GM12864 (cell line): Measurements from ENCODE around the gene TNFRSF1B.

Experiments used
- DNase-seq: peaks from one replicate; pipeline ENCODE4 v3.0.0-alpha.2; 2011; ENCODE audit warnings: low read depth
- H3K4me3 ChIP-seq: 2 replicates; pipeline ENCODE4 v1.5.1; 2011; ENCODE audit warnings: mild to moderate bottlenecking, low read depth, low read length, control low read depth
- CTCF ChIP-seq: IDR thresholded peaks from 2 replicates; pipeline ENCODE4 v1.5.1; 2011; ENCODE audit warnings: low read depth, mild to moderate bottlenecking, moderate library complexity, low read length, control low read depth, inconsistent platforms; ENCODE audit errors: missing control alignments

Gene TNFRSF1B

GRCh38 chr1:12152113-12152891 lies 14.5 kb upstream of the TNFRSF1B start:
- peak; percentile 98 for DNase-seq
- TF ChIP-seq CTCF: no peak
- H3K4me3 ChIP-seq: no peak overlapping the region; the same call in 1 of the 2 replicates

- no peak for TF ChIP-seq CTCF
- DNase-seq: no peak
- no peak overlapping the region for H3K4me3 ChIP-seq
Observed at GRCh38 chr1:12153181-12153785, 13.5 kb upstream of the TNFRSF1B start.

DNA sequence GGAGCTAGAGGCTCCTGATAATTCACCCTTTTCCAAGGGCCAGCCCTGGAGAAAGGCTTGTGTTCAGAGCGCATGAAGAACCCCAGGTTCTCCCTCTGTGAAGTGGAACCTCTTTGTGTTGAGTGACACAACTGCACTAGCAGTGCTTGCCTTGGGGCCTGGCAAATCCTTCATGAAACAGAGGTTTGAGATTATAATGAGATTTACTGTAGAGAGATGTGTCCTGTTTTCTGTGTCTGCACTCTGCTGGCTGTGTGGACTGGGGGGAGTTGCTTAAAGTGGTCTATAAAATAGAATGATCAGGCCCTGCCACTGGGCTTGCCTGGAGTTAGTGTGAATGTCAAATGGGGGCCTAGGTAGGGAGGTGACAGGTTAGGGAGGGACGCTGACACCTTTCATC lies 11.5 kb upstream of the TNFRSF1B start:
- TF ChIP-seq CTCF: no peak
- DNase-seq: no peak
- no peak overlapping the region for H3K4me3 ChIP-seq

DNA sequence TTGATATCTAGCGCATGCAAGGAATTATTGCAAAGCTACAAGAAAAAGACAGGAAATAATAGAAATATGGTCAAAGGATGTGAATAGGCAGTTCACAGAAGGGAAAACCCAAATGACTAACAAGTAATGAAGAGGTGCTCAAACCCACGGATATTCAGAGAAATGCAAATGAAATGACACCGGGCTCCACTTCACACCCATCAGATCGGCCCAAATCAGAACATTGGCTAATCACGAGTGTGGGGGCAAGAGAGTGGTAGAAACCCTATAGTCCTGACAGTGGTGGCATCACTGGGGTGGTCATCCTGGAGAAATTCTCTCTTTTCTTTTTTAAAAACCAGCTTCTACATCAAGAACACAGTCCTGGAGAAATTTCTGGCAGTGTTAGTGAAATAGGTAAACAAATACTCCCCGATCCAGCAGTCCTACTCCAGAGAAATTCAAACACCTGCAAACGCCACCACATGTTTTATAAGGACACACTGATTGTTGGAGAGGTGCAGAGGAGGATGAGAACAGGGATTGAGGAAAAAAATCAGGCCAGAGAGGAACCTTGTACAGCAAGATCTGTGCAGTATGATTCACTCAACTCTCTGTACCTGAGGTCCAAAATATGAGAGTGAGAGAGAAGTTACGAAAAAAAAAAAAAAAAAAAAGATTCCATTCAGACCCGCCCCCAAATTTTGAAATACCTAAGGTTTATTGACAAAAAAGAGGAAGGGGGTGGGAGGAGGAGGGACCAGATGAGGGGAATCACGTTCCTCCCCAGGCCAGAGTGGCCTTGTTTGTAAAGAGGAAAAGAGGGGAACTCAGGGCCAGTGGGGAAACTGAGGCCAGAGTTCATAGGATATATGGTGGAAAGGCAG lies 9.2 kb upstream of the TNFRSF1B start:
- TF ChIP-seq CTCF: no peak
- no peak overlapping the region for H3K4me3 ChIP-seq
- no peak for DNase-seq

DNA sequence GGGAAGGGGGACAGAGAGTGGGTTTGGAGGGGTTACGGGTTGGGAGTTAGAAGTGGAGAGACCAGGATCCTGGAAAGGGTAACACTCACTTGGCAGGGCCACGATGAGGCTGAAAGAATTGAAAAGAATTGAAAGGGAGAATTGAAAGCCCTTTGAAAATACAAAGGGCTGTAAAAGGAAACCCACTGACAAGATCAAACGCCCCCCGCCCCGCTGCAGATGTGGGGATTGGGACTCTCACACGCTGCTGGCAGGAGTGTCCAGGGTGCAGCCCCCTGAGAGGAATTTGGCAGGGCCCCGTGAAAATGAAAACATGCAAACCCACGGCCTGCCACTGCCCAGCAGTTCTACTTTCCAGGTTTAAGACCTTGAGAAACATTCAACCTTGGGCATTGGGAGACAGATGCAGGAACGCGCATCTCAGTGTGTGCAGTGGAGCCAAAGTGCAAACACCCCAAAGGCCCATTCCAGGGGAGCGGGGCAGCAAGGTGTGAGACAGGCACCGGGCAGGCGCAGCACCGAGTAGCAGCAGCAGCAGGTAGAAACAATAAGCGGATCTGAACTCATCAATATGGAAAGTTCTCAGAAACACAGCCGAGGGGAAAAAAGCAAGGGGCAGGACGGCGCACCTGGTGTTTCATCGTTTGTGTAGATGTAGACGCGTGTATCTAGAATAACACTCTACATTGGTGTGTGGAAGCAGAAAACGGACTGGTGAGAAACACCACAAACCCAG lies 8.3 kb upstream of the TNFRSF1B start:
- no peak for TF ChIP-seq CTCF
- H3K4me3 ChIP-seq: no peak overlapping the region
- no peak for DNase-seq

DNA sequence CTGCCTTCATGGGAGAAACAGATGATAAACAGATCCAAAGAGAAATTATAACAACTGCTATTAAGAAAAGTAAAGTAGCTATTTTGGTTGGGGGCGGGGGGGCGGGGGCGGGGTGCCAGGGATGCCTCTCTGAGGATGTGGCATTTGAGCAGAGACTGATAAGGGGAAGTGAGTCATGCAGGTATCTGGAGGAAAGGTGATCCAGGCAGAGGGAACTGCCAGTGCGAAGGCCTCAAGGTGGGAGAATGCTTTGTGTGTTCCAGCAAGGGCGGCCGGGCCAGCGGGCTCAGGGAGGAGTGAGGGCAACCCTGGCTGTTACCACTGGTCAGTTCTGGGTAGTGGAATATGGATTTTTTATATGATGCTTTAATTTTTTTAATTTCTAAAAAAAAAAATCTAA lies 7.0 kb upstream of the TNFRSF1B start:
- no peak for TF ChIP-seq CTCF
- DNase-seq: no peak
- H3K4me3 ChIP-seq: no peak overlapping the region
